Measurements from ENCODE around the gene GLB1L3.
"Not testable (repeated sequence)": the region's sequence is repeated elsewhere in the genome, so short reads cannot be mapped to it uniquely, and the experiment has no call there.

Gene GLB1L3

DNA sequence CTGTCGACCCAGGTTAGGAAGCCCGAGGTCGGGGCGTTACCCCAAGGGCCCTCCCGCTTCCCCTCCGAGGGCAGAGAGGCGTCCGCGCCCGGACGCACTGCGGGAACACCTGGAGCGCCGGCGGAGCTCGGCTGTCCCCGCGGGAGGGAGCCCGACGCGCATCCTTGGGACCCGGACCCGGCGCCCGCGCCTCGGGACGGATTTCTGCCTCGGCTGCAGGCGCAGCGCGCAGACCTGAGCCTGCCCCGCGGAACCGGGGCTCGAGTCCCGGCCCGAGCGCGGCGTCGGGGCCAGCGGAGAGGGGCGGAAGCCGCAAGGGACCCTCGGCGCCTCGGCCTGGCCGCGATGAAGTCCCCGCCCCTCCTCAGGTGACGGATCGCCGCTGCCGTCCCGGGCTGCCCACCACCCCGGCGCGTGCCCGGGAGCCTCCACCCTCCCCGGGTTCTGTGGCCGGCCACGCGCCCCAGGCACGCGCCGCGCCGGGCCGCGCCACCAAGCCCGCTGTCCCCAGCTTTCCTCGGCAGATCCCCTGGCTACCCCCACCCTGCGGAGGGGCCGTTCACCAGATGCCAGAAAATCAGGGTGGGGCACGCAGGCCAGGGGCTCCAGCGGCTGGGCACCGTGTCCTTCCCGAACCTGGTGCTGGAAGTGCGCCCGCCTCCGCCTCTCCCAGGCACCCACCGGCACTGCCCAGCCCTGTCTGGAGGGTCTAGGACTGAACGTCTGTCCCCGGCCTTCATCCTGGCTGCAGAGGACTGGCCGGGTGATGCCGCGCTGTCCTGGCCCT lies 410 bp downstream of the GLB1L3 start:
- DNase-seq (ENCODE audit: low read depth), result no peak
- peak overlapping the region; percentile 47 for H3K4me3 ChIP-seq (ENCODE audit: low read depth, low read length)
- TF ChIP-seq, protein P1, sequence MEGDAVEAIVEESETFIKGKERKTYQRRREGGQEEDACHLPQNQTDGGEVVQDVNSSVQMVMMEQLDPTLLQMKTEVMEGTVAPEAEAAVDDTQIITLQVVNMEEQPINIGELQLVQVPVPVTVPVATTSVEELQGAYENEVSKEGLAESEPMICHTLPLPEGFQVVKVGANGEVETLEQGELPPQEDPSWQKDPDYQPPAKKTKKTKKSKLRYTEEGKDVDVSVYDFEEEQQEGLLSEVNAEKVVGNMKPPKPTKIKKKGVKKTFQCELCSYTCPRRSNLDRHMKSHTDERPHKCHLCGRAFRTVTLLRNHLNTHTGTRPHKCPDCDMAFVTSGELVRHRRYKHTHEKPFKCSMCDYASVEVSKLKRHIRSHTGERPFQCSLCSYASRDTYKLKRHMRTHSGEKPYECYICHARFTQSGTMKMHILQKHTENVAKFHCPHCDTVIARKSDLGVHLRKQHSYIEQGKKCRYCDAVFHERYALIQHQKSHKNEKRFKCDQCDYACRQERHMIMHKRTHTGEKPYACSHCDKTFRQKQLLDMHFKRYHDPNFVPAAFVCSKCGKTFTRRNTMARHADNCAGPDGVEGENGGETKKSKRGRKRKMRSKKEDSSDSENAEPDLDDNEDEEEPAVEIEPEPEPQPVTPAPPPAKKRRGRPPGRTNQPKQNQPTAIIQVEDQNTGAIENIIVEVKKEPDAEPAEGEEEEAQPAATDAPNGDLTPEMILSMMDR (IDR thresholded peaks at IDR 0.05; ENCODE audit: low read depth, low read length, missing control alignments), result no peak

DNA sequence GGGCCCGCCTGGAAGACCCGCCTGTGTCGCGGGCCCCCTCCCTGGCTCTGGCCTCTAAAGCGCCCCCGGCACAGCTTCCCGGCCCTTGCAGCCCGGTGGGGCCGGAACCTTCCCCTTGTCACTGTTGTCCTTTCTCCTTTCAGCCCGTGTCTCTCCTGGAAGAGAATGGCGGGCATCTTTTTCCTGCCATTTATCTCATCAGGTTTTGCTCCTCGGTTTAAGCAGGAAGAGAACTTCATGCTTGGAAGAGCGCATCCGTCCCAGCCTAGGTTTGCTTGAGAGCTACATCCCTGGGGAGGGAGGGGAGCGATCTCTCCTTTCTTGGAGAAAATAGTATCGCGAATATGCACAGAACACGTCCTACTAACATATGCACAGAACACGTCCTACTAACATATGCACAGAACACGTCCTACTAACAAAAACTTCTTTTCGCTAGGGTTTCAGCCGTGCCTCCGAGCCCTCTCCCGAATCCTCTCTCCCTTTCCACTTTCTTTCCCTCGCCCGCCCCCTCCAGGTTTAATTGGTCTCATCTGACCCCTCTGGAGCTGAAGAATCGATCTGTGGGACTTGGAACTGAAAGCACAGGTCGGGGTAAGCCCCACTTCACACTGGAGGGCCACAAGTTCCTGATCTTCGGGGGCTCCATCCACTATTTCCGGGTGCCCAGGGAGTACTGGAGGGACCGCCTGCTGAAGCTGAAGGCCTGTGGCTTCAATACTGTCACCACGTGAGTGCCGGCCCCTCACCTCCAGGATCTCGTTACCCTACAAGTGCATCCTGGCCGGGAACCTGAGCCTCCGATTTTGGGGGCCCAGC lies 1.2 kb downstream of the GLB1L3 start:
- no peak for DNase-seq (ENCODE audit: low read depth)
- no peak overlapping the region for H3K4me3 ChIP-seq (ENCODE audit: low read depth, low read length)
- TF ChIP-seq, protein P1 (IDR thresholded peaks at IDR 0.05; ENCODE audit: low read depth, low read length, missing control alignments), result no peak

DNA sequence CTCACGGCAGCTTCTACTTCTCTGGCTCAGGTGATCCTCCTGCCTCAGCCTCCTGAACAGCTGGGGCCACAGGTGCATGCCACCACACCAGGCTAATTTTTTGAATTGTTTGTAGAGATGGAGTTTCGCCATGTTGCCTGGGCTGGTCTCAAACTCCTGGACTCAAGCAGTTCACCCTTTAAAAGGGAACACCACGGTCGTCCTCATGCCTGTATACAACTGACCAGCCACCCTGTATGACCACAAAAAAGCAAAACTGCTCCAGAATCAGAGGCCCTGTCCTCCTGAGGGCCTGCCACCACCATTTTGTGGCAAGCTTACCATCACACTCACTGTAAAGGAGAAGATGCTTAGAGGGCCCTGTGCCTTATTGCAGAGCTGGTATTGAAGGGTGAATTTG lies 2.2 kb downstream of the GLB1L3 start:
- no peak for DNase-seq (ENCODE audit: low read depth)
- H3K4me3 ChIP-seq (ENCODE audit: low read depth, low read length), result no peak overlapping the region

DNA sequence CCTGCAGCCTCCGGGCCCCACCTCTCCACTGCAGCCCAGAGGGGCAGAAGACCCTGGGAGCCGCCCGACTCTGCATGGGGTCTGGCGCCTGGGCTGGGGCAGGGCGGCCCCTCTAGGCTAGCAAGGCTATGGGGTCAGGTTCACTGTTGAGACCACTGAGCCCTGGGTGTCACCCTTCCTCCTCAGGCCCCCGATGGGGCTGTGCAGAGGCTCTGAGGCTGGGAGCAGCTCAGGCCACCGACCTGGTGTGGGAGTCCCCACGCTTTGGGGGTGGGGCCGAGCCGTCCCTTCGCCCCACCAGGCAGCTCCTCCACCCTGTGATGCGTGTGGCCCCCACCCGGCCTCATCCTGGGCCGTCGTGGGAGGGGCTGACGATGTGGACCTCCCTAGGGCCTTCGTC lies 5.5 kb downstream of the GLB1L3 start:
- not testable (repeated sequence) for DNase-seq (ENCODE audit: low read depth); H3K4me3 ChIP-seq (ENCODE audit: low read depth, low read length)

More for the DNA sequence above, 2.2 kb downstream of the GLB1L3 start:
- TF ChIP-seq, protein P1 (IDR thresholded peaks at IDR 0.05; ENCODE audit: low read depth, low read length, missing control alignments), result no peak

DNA sequence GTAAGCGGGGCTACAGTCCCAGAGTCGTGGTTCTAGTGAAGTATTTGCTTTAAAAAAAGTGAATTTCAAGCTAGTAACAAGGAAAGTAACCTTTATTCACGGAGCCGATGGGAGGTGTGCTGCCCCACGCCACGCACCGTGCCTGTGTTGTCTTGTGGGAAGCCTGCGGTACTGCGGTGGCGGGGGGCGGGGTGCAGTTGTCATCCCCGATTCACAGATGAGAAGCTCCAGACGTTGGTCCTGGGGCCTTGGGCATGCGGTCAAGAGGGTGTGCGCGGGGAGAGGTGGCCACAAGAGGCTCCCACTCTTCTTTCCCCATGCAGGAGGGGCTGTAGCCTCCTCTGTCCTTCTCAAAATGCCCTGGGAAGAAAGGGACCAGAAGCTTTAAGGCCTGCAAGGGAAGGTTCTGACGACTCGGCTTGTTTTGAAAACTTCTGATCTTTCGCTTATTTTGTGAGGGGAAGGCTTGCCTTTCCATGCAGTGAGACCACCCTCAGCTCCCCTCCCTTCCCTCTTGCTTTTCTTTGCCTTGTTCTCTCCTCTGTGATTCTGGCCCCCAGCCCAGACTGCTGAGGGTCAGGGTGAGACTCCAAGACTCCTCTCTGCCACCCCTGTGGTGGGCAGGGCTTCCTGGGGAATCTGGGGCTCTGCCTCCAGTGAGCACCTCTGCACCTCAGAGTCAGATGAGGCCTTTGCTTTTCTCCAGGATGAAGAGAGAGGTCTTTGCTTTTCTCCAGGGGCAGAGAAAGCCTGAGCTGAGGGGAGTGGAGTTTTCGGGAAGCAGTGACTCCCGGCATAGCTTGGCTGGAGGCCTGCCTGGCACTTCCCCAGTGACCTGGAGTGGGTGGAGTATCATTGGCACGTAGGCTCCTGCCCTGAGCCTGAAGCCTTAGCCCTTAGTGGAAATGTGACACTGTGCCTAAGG lies 6.2 kb downstream of the GLB1L3 start:
- no peak overlapping the region for H3K4me3 ChIP-seq (ENCODE audit: low read depth, low read length)
- no peak for DNase-seq (ENCODE audit: low read depth)
- TF ChIP-seq, protein P1 (IDR thresholded peaks at IDR 0.05; ENCODE audit: low read depth, low read length, missing control alignments), result no peak

DNA sequence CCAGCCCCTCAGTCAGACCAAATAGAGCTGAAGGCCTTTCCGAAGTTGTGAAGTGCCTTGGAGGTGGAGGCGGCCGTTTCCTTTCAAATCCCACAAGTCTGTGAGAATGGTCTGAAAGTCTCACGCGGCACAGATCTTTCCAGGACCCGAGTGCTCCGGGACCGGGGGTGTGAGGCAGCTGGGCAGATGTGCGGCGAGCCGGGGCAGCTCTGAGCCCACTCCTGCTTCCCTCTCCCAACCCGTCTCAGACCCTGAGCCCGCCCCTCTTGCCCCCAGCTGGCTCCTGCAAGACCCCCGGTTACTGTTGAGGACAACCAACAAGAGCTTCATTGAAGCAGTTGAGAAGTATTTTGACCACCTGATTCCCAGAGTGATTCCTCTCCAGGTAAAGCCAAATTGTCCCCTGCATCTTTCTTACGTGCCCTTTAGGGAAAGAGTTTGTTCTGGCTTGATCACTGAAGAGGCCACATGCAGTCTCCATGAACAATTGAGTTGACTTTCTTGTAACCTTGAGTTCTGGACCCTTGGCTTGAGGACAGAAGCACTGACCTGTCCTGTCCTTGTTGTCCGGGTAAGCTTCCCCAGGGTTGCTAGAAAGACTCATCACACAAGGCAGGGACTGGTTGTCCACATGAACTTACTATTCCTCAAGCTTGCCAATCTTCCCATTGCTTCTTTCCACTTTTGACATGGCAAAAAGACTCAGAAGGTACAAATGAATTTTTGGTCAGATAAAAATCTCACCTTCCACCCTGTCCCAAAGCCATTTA lies 7.5 kb downstream of the GLB1L3 start:
- DNase-seq (ENCODE audit: low read depth), result no peak
- TF ChIP-seq, protein P1 (IDR thresholded peaks at IDR 0.05; ENCODE audit: low read depth, low read length, missing control alignments), result no peak
- H3K4me3 ChIP-seq (ENCODE audit: low read depth, low read length), result no peak overlapping the region

DNA sequence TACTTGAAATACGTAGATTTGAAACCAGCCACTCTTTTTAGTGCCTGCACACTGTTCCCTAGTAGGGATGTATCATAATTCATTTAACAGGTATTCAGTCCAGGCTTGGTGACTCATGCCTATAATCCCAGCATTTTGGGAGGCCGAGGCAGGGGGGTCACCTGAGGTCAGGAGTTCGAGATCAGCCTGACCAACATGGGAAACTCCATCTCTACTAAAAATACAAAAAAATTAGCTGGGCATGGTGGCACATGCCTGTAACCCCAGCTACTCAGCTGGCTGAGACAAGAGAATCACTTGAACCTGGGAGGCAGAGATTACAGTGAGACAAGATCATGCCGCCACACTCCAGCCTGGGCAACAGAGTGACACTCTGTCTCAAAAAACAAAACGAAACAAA lies 8.2 kb downstream of the GLB1L3 start:
- DNase-seq (ENCODE audit: low read depth); H3K4me3 ChIP-seq (ENCODE audit: low read depth, low read length): not testable (repeated sequence)

All from GM12864 (cell line).